NCI-H128 (cell line): ENCODE results near the gene FAM53B.
"Not testable (repeated sequence)": the region's sequence is repeated elsewhere in the genome, so short reads cannot be mapped to it uniquely, and the experiment has no call there.

Experiments used
- DNase-seq: peaks from one replicate; lab custom pipeline; 2025; ENCODE audit not compliant: unreplicated experiment; lab: John Stamatoyannopoulos, UW

Gene FAM53B

GRCh38 chr10:124600051-124600880, 143.9 kb downstream of the FAM53B start:
- no peak for DNase-seq

- DNase-seq: no peak
Observed at GRCh38 chr10:124599588-124600050, 144.6 kb downstream of the FAM53B start.

- no peak for DNase-seq
Observed at GRCh38 chr10:124598773-124599587, 145.2 kb downstream of the FAM53B start.

- DNase-seq: no peak
Observed at GRCh38 chr10:124598196-124598595, 146.0 kb downstream of the FAM53B start.

GRCh38 chr10:124597846-124598165, 146.4 kb downstream of the FAM53B start:
- no peak for DNase-seq

- no peak for DNase-seq
Observed at GRCh38 chr10:124596962-124597845, 147.0 kb downstream of the FAM53B start.

GRCh38 chr10:124596116-124596785, 147.9 kb downstream of the FAM53B start:
- no peak for DNase-seq

GRCh38 chr10:124595143-124595883, 148.9 kb downstream of the FAM53B start:
- DNase-seq: no peak

GRCh38 chr10:124594240-124594639, 149.9 kb downstream of the FAM53B start:
- no peak for DNase-seq

- no peak for DNase-seq
Observed at GRCh38 chr10:124593431-124593985, 150.7 kb downstream of the FAM53B start.

GRCh38 chr10:124592736-124593430, 151.3 kb downstream of the FAM53B start:
- no peak for DNase-seq

GRCh38 chr10:124592101-124592500, 152.1 kb downstream of the FAM53B start:
- DNase-seq: no peak

- DNase-seq: no peak
Observed at GRCh38 chr10:124591123-124591495, 153.1 kb downstream of the FAM53B start.

- DNase-seq: no peak
Observed at GRCh38 chr10:124590216-124591122, 153.7 kb downstream of the FAM53B start.

- DNase-seq: no peak
Observed at GRCh38 chr10:124589491-124590041, 154.6 kb downstream of the FAM53B start.

- DNase-seq: no peak
Observed at GRCh38 chr10:124588736-124589490, 155.3 kb downstream of the FAM53B start.

GRCh38 chr10:124588341-124588735, 155.8 kb downstream of the FAM53B start:
- DNase-seq: not testable (repeated sequence)
